ENCODE results near the gene AMN. TPM values are rescaled to one million over a fixed set of nuclear protein-coding genes. Genes with fewer than 3 reads are reported as not detected.

AMN gene
- total and polyA plus RNA-seq, 2 experiments from 2014 or later = 0.69 to 1.2 TPM

DNA sequence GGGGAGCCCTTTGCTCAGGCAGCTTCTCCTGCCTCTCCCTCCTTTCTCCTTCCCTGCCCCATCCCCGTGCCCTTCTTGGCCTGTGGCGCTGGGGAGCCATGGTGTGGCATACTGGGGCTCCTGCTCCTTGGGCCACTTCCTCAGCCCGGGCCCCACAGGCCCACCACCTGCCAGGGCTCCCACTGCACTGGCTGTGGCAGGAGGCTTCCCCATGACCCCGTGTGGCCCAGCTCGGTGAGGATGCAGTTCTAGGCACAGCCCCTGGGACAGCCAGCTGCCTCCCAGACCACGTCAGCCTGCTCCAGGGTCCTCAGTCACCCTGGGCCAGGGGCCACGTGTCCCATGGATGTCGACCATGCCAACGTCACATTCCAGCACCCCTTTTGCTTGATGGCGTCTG is 13.0 kb upstream of the AMN start (continued):
- TF ChIP-seq, protein P1, sequence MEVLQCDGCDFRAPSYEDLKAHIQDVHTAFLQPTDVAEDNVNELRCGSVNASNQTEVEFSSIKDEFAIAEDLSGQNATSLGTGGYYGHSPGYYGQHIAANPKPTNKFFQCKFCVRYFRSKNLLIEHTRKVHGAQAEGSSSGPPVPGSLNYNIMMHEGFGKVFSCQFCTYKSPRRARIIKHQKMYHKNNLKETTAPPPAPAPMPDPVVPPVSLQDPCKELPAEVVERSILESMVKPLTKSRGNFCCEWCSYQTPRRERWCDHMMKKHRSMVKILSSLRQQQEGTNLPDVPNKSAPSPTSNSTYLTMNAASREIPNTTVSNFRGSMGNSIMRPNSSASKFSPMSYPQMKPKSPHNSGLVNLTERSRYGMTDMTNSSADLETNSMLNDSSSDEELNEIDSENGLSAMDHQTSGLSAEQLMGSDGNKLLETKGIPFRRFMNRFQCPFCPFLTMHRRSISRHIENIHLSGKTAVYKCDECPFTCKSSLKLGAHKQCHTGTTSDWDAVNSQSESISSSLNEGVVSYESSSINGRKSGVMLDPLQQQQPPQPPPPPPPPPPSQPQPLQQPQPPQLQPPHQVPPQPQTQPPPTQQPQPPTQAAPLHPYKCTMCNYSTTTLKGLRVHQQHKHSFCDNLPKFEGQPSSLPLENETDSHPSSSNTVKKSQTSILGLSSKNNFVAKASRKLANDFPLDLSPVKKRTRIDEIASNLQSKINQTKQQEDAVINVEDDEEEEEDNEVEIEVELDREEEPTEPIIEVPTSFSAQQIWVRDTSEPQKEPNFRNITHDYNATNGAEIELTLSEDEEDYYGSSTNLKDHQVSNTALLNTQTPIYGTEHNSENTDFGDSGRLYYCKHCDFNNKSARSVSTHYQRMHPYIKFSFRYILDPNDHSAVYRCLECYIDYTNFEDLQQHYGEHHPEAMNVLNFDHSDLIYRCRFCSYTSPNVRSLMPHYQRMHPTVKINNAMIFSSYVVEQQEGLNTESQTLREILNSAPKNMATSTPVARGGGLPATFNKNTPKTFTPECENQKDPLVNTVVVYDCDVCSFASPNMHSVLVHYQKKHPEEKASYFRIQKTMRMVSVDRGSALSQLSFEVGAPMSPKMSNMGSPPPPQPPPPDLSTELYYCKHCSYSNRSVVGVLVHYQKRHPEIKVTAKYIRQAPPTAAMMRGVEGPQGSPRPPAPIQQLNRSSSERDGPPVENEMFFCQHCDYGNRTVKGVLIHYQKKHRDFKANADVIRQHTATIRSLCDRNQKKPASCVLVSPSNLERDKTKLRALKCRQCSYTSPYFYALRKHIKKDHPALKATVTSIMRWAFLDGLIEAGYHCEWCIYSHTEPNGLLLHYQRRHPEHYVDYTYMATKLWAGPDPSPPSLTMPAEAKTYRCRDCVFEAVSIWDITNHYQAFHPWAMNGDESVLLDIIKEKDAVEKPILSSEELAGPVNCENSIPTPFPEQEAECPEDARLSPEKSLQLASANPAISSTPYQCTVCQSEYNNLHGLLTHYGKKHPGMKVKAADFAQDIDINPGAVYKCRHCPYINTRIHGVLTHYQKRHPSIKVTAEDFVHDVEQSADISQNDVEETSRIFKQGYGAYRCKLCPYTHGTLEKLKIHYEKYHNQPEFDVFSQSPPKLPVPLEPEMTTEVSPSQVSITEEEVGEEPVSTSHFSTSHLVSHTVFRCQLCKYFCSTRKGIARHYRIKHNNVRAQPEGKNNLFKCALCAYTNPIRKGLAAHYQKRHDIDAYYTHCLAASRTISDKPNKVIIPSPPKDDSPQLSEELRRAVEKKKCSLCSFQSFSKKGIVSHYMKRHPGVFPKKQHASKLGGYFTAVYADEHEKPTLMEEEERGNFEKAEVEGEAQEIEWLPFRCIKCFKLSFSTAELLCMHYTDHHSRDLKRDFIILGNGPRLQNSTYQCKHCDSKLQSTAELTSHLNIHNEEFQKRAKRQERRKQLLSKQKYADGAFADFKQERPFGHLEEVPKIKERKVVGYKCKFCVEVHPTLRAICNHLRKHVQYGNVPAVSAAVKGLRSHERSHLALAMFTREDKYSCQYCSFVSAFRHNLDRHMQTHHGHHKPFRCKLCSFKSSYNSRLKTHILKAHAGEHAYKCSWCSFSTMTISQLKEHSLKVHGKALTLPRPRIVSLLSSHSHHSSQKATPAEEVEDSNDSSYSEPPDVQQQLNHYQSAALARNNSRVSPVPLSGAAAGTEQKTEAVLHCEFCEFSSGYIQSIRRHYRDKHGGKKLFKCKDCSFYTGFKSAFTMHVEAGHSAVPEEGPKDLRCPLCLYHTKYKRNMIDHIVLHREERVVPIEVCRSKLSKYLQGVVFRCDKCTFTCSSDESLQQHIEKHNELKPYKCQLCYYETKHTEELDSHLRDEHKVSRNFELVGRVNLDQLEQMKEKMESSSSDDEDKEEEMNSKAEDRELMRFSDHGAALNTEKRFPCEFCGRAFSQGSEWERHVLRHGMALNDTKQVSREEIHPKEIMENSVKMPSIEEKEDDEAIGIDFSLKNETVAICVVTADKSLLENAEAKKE (CRISPR knock-in tag; IDR thresholded peaks at IDR 0.05) = no peak
- TF ChIP-seq JUNB (IDR thresholded peaks at IDR 0.05; ENCODE audit: unreplicated experiment) (no peak), STAT1 (IDR thresholded peaks at IDR 0.05; ENCODE audit: unreplicated experiment) (no peak), ZNF114 (CRISPR knock-in tag; IDR thresholded peaks at IDR 0.05) (no peak), CREB1 (CRISPR knock-in tag; IDR thresholded peaks at IDR 0.05; ENCODE audit: low read depth) (no peak), ZNF331 (CRISPR knock-in tag; IDR thresholded peaks at IDR 0.05; ENCODE audit: low read depth) (no peak), POLR2AphosphoS5 (IDR thresholded peaks at IDR 0.05; ENCODE audit: low read depth) (no peak), NANOG (IDR thresholded peaks at IDR 0.05; ENCODE audit: borderline replicate concordance) (no peak), EZH2 (IDR thresholded peaks at IDR 0.05; ENCODE audit: low read depth, unreplicated experiment) (no peak)

DNA sequence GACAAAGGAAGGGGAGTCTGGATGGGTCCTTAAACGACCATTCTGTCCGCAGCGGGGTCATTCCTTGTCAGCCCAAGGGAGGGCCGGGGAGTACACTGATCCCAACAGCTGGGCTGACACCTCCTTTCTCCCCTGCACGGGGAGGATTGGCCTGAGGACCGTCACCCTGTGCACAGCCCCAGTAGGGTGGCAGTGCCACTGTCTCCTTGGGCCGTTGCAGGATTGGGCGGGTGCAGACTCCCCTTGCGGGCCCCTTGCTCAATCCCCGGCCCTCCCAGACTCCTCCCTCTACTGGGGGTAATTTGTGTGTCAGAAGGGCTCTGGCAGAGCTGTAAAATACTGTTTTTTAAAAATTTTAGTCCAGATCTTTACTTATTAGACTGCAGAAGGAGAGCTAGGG is 12.6 kb upstream of the AMN start:
- no peaks in the 10 kb centered on the region for H3K27me3 ChIP-seq (ENCODE audit: insufficient read depth)
- no peak overlapping the region for H3K4me3 Mint-ChIP-seq
- H2AFZ ChIP-seq = no peak overlapping the region
- no peaks in the 10 kb centered on the region for H3K9me2 ChIP-seq (ENCODE audit: insufficient read depth)
- H3K4me2 ChIP-seq = no peak overlapping the region
- no peak overlapping the region for H3K27ac ChIP-seq (ENCODE audit: low read depth)
- H3K27ac Mint-ChIP-seq = no peak overlapping the region
- DNase-seq (ENCODE audit: low spot score) = no peak
- H3K4me1 Mint-ChIP-seq = no peaks in the 10 kb centered on the region
- H3K36me3 Mint-ChIP-seq (ENCODE audit: low read depth) = peaks cover 32% of the 10 kb centered on the region
- H4K20me1 ChIP-seq (replicated peaks; ENCODE audit: insufficient read depth) = no peaks in the 10 kb centered on the region
- H3K4me1 ChIP-seq (ENCODE audit: insufficient read depth) = no peaks in the 10 kb centered on the region
- no peaks in the 10 kb centered on the region for H3K36me3 ChIP-seq (ENCODE audit: insufficient read depth)
- ATAC-seq = no peak
- H3K4me3 ChIP-seq = no peak overlapping the region
- no peaks in the 10 kb centered on the region for H3K79me2 ChIP-seq (replicated peaks; ENCODE audit: insufficient read depth)
- H3K27me3 Mint-ChIP-seq (ENCODE audit: insufficient read depth, low read depth, poor library complexity) = peaks cover 2% of the 10 kb centered on the region
- 0 out of 2 replicates have a peak, but pooled peaks cover 7% of the 10 kb centered on the region for H3F3A ChIP-seq (replicated peaks; ENCODE audit: low read depth)
- H3K9me3 Mint-ChIP-seq = peaks cover 21% of the 10 kb centered on the region
- TF ChIP-seq POLR2AphosphoS5 (IDR thresholded peaks at IDR 0.05; ENCODE audit: low read depth) (no peak), ZNF331 (CRISPR knock-in tag; IDR thresholded peaks at IDR 0.05; ENCODE audit: low read depth) (no peak), NANOG (IDR thresholded peaks at IDR 0.05; ENCODE audit: borderline replicate concordance) (no peak), STAT1 (IDR thresholded peaks at IDR 0.05; ENCODE audit: unreplicated experiment) (no peak), CREB1 (CRISPR knock-in tag; IDR thresholded peaks at IDR 0.05; ENCODE audit: low read depth) (no peak), EZH2phosphoT487 (IDR thresholded peaks at IDR 0.05; ENCODE audit: unreplicated experiment) (no peak), ZNF114 (CRISPR knock-in tag; IDR thresholded peaks at IDR 0.05) (no peak)
- TF ChIP-seq, protein P2, sequence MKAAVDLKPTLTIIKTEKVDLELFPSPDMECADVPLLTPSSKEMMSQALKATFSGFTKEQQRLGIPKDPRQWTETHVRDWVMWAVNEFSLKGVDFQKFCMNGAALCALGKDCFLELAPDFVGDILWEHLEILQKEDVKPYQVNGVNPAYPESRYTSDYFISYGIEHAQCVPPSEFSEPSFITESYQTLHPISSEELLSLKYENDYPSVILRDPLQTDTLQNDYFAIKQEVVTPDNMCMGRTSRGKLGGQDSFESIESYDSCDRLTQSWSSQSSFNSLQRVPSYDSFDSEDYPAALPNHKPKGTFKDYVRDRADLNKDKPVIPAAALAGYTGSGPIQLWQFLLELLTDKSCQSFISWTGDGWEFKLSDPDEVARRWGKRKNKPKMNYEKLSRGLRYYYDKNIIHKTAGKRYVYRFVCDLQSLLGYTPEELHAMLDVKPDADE (IDR thresholded peaks at IDR 0.05) = no peak
- TF ChIP-seq, protein P3, sequence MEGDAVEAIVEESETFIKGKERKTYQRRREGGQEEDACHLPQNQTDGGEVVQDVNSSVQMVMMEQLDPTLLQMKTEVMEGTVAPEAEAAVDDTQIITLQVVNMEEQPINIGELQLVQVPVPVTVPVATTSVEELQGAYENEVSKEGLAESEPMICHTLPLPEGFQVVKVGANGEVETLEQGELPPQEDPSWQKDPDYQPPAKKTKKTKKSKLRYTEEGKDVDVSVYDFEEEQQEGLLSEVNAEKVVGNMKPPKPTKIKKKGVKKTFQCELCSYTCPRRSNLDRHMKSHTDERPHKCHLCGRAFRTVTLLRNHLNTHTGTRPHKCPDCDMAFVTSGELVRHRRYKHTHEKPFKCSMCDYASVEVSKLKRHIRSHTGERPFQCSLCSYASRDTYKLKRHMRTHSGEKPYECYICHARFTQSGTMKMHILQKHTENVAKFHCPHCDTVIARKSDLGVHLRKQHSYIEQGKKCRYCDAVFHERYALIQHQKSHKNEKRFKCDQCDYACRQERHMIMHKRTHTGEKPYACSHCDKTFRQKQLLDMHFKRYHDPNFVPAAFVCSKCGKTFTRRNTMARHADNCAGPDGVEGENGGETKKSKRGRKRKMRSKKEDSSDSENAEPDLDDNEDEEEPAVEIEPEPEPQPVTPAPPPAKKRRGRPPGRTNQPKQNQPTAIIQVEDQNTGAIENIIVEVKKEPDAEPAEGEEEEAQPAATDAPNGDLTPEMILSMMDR (conservative IDR thresholded peaks at IDR 0.05; ENCODE audit: low read depth in 2 of 2) = no peak

Measured in GM23338 (cell line).